ENCODE measurements around the gene IL22RA1.

Gene IL22RA1

GRCh38 chr1:24084050-24084449 is 58.9 kb downstream of the IL22RA1 start:
- H3K9ac ChIP-seq (ENCODE audit: low read depth, low read length, poor library complexity, severe bottlenecking) = no peak overlapping the region
- H3K9me2 ChIP-seq (replicated peaks; ENCODE audit: low read depth, low read length) = no peaks in the 10 kb centered on the region
- no peaks in the 10 kb centered on the region for H4K20me1 ChIP-seq (ENCODE audit: insufficient read depth, low read length, poor library complexity, severe bottlenecking)
- no peaks in the 10 kb centered on the region for H3K4me1 ChIP-seq (ENCODE audit: insufficient read depth, low read length, poor library complexity, severe bottlenecking)
- TF ChIP-seq, protein P1, sequence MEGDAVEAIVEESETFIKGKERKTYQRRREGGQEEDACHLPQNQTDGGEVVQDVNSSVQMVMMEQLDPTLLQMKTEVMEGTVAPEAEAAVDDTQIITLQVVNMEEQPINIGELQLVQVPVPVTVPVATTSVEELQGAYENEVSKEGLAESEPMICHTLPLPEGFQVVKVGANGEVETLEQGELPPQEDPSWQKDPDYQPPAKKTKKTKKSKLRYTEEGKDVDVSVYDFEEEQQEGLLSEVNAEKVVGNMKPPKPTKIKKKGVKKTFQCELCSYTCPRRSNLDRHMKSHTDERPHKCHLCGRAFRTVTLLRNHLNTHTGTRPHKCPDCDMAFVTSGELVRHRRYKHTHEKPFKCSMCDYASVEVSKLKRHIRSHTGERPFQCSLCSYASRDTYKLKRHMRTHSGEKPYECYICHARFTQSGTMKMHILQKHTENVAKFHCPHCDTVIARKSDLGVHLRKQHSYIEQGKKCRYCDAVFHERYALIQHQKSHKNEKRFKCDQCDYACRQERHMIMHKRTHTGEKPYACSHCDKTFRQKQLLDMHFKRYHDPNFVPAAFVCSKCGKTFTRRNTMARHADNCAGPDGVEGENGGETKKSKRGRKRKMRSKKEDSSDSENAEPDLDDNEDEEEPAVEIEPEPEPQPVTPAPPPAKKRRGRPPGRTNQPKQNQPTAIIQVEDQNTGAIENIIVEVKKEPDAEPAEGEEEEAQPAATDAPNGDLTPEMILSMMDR (conservative IDR thresholded peaks at IDR 0.05; ENCODE audit: low read length) = no peak
- no peak for TF ChIP-seq EZH2phosphoT487 (IDR thresholded peaks at IDR 0.05; ENCODE audit: borderline replicate concordance)
- no peaks in the 10 kb centered on the region for H3K9me3 ChIP-seq (ENCODE audit: insufficient read depth, low read depth, low read length)
- no peak overlapping the region for H2AFZ ChIP-seq (ENCODE audit: low read length)
- H3K4me2 ChIP-seq (ENCODE audit: low read depth, low read length, poor library complexity, severe bottlenecking) = no peak overlapping the region
- no peaks in the 10 kb centered on the region for H3F3A ChIP-seq (ENCODE audit: low read depth)
- H3K4me3 ChIP-seq (ENCODE audit: low read length, poor library complexity, severe bottlenecking) = no peak overlapping the region
- H3K27me3 ChIP-seq (ENCODE audit: insufficient read depth, low read length, poor library complexity, severe bottlenecking) = no peaks in the 10 kb centered on the region
- no peaks in the 10 kb centered on the region for H3K79me2 ChIP-seq (ENCODE audit: insufficient read depth, low read length)
- H3K36me3 ChIP-seq (ENCODE audit: insufficient read depth, low read length) = no peaks in the 10 kb centered on the region

- no peaks in the 10 kb centered on the region for H3K4me1 ChIP-seq (ENCODE audit: insufficient read depth, low read length, poor library complexity, severe bottlenecking)
- no peak overlapping the region for H3K4me2 ChIP-seq (ENCODE audit: low read depth, low read length, poor library complexity, severe bottlenecking)
- no peak overlapping the region for H3K9ac ChIP-seq (ENCODE audit: low read depth, low read length, poor library complexity, severe bottlenecking)
- H3K9me3 ChIP-seq (ENCODE audit: insufficient read depth, low read depth, low read length) = no peaks in the 10 kb centered on the region
- no peaks in the 10 kb centered on the region for H3K36me3 ChIP-seq (ENCODE audit: insufficient read depth, low read length)
- H3K9me2 ChIP-seq (replicated peaks; ENCODE audit: low read depth, low read length) = no peaks in the 10 kb centered on the region
- no peaks in the 10 kb centered on the region for H3F3A ChIP-seq (ENCODE audit: low read depth)
- TF ChIP-seq, protein P1 (conservative IDR thresholded peaks at IDR 0.05; ENCODE audit: low read length) = no peak
- no peak for TF ChIP-seq EZH2phosphoT487 (IDR thresholded peaks at IDR 0.05; ENCODE audit: borderline replicate concordance)
- no peaks in the 10 kb centered on the region for H3K79me2 ChIP-seq (ENCODE audit: insufficient read depth, low read length)
- H4K20me1 ChIP-seq (ENCODE audit: insufficient read depth, low read length, poor library complexity, severe bottlenecking) = no peaks in the 10 kb centered on the region
- no peak overlapping the region for H2AFZ ChIP-seq (ENCODE audit: low read length)
- H3K27me3 ChIP-seq (ENCODE audit: insufficient read depth, low read length, poor library complexity, severe bottlenecking) = no peaks in the 10 kb centered on the region
- H3K4me3 ChIP-seq (ENCODE audit: low read length, poor library complexity, severe bottlenecking) = no peak overlapping the region
Observed at GRCh38 chr1:24082372-24082771, 60.6 kb downstream of the IL22RA1 start.

- no peaks in the 10 kb centered on the region for H3K9me3 ChIP-seq (ENCODE audit: insufficient read depth, low read depth, low read length)
- no peaks in the 10 kb centered on the region for H3K36me3 ChIP-seq (ENCODE audit: insufficient read depth, low read length)
- no peaks in the 10 kb centered on the region for H3K27me3 ChIP-seq (ENCODE audit: insufficient read depth, low read length, poor library complexity, severe bottlenecking)
- no peak overlapping the region for H3K9ac ChIP-seq (ENCODE audit: low read depth, low read length, poor library complexity, severe bottlenecking)
- no peak overlapping the region for H2AFZ ChIP-seq (ENCODE audit: low read length)
- H3K4me1 ChIP-seq (ENCODE audit: insufficient read depth, low read length, poor library complexity, severe bottlenecking) = no peaks in the 10 kb centered on the region
- no peaks in the 10 kb centered on the region for H3F3A ChIP-seq (ENCODE audit: low read depth)
- TF ChIP-seq, protein P1 (conservative IDR thresholded peaks at IDR 0.05; ENCODE audit: low read length) = no peak
- no peak for TF ChIP-seq EZH2phosphoT487 (IDR thresholded peaks at IDR 0.05; ENCODE audit: borderline replicate concordance)
- H3K4me2 ChIP-seq (ENCODE audit: low read depth, low read length, poor library complexity, severe bottlenecking) = no peak overlapping the region
- no peaks in the 10 kb centered on the region for H3K79me2 ChIP-seq (ENCODE audit: insufficient read depth, low read length)
- no peaks in the 10 kb centered on the region for H3K9me2 ChIP-seq (replicated peaks; ENCODE audit: low read depth, low read length)
- no peaks in the 10 kb centered on the region for H4K20me1 ChIP-seq (ENCODE audit: insufficient read depth, low read length, poor library complexity, severe bottlenecking)
- no peak overlapping the region for H3K4me3 ChIP-seq (ENCODE audit: low read length, poor library complexity, severe bottlenecking)
Observed at GRCh38 chr1:24081190-24081589, 61.8 kb downstream of the IL22RA1 start.

Data from Loucy (cell line).